Lung (tissue), 12 donors: ENCODE data around the gene GNA15. TPM values are rescaled to one million over a fixed set of nuclear protein-coding genes. Genes with fewer than 3 reads are reported as not detected.
A peak's percentile ranks its signal among the peaks of the same experiment; 100 is the strongest.

Source experiments
- ATAC-seq: fragments of 200-7000 bp; cut with Tn5 transposase; one replicate; pipeline ENCODE4 v1.9.1; 2020; ENCODE audit warnings: moderate number of reproducible peaks; ENCODE audit not compliant: insufficient read depth, low FRiP score
- DNase-seq, 3 donors: peaks; one replicate each; pipeline ENCODE4 v3.0.0-alpha.2; 2013 to 2017
- H3K27ac ChIP-seq, 2 donors: one replicate each; pipeline ENCODE4 v1.5.1; 2013; ENCODE audit warnings: mild to moderate bottlenecking in 2 of 2, moderate library complexity in 2 of 2, control low read depth in 1 of 2, inconsistent platforms in 1 of 2, low read depth in 1 of 2, low read length in 1 of 2
- H3K27me3 ChIP-seq, 3 donors: one replicate each; pipeline ENCODE4 v1.5.1; 2013; ENCODE audit warnings: low read length in 2 of 3; ENCODE audit not compliant: control insufficient read depth in 3 of 3, insufficient read depth in 3 of 3
- H3K36me3 ChIP-seq, 4 donors: one replicate each; pipeline ENCODE4 v1.5.1; 2013; ENCODE audit warnings: low read length in 4 of 4, mild to moderate bottlenecking in 1 of 4, moderate library complexity in 1 of 4; ENCODE audit not compliant: control insufficient read depth in 4 of 4, insufficient read depth in 4 of 4
- H3K4me1 ChIP-seq, 5 donors: one replicate each; pipeline ENCODE4 v1.5.1; 2013; ENCODE audit warnings: low read length in 5 of 5, mild to moderate bottlenecking in 2 of 5, moderate library complexity in 1 of 5; ENCODE audit not compliant: control insufficient read depth in 5 of 5, insufficient read depth in 5 of 5
- H3K4me3 ChIP-seq: one replicate; pipeline ENCODE4 v1.5.1; 2013; ENCODE audit warnings: mild to moderate bottlenecking, control low read depth, moderate library complexity
- H3K9ac ChIP-seq, 2 donors: one replicate each; pipeline ENCODE4 v1.5.1; 2013; ENCODE audit warnings: low read length in 2 of 2, control low read depth in 1 of 2; ENCODE audit not compliant: insufficient read depth in 1 of 2
- H3K9me3 ChIP-seq, 4 donors: one replicate each; pipeline ENCODE4 v1.5.1; 2013; ENCODE audit warnings: low read length in 3 of 4, mild to moderate bottlenecking in 1 of 4, moderate library complexity in 1 of 4; ENCODE audit not compliant: control insufficient read depth in 4 of 4, insufficient read depth in 3 of 4
- WGBS, 2 donors: extraction: QIAGEN DNeasy Blood & Tissue Kit; methylation state at CpG; one replicate each; pipeline ENCODE4 v1.1.7; 2013; 5-methylcytosine and 5-hydroxymethylcytosine counted together
- polyA plus RNA-seq, 2 donors: library from polyadenylated mRNA; stranded (reverse); fragments of 200-250 nt; gene quantifications; one replicate each; pipeline ENCODE4 v1.2.1, GENCODE V29; 2013
- total RNA-seq, 2 donors: library from RNA; depleted of rRNA in 1 of 2; stranded (reverse); fragments of >200 nt in 1 of 2; gene quantifications; one replicate each; pipeline ENCODE4 v1.2.1, GENCODE V29; 2014 to 2021
- TF ChIP-seq, protein P1 (sequence below): IDR thresholded peaks from 2 replicates; pipeline ENCODE4 v1.5.1; 2012; ENCODE audit warnings: mild to moderate bottlenecking; ENCODE audit errors: control extremely low read depth, extremely low read depth
- donor health status: control.
- donor health status: control.
- donor health status: Bipolar disorder and iron deficiency.
- donor health status: healthy.
- donor health status: DM: yes; HTN: yes; CAD: no.

Gene GNA15
- total and polyA plus RNA-seq, 4 donors, result 18.6 to 65.4 (median 28.7) TPM

DNA sequence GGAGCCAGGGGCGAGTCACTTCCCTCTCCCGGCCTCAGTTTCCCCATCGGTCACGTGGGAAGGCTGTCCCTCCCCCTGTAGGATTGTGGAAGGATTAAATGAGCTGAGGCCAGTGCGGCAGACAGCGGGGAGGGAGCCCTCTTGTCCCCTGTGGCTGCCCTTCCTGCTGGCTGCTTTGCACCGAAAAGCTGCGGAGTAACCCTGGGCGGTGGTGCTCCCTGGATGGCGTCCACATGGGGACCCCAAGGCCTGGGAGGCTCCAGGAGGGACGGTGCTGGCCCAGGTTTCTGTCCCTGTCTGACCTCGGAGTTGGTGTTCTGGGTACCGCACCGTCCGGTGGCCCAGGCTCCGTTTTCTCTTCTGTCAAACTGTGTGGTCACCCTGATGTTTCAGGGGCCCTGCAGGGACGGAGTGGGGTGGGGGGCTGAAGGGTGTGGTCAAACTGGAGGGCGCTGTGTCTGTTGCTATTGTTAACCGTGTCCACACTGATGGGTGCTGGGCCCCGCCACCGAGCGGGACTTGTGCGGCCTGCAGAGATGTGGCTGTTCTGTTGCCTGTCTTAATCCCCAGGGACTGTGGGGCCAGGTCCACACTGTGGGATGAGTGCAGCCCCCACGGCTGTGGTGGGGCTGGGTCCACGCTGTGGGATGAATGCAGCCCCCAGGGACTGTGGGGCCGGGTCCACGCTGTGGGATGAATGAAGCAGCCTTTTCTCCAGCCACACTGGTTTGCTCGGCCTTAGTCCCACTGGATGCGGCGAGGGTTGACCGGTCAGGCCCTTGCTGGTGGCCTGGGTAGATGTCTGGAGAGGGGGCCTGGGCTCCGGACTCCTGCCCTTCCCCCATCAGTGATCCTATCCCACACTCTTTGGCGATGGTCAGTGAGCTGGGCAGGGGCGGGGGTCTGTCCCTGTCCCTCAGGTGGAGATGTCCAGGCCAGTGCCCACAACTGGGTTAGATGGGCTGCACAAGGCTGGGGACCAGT, 34.8 kb upstream of the GNA15 start:
- TF ChIP-seq, protein P1, sequence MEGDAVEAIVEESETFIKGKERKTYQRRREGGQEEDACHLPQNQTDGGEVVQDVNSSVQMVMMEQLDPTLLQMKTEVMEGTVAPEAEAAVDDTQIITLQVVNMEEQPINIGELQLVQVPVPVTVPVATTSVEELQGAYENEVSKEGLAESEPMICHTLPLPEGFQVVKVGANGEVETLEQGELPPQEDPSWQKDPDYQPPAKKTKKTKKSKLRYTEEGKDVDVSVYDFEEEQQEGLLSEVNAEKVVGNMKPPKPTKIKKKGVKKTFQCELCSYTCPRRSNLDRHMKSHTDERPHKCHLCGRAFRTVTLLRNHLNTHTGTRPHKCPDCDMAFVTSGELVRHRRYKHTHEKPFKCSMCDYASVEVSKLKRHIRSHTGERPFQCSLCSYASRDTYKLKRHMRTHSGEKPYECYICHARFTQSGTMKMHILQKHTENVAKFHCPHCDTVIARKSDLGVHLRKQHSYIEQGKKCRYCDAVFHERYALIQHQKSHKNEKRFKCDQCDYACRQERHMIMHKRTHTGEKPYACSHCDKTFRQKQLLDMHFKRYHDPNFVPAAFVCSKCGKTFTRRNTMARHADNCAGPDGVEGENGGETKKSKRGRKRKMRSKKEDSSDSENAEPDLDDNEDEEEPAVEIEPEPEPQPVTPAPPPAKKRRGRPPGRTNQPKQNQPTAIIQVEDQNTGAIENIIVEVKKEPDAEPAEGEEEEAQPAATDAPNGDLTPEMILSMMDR, result no peak
- H3K27ac ChIP-seq, result peak overlapping the region in 1 of 2 donors; percentile 82
- H3K27me3 ChIP-seq, result no peaks in the 10 kb centered on the region

DNA sequence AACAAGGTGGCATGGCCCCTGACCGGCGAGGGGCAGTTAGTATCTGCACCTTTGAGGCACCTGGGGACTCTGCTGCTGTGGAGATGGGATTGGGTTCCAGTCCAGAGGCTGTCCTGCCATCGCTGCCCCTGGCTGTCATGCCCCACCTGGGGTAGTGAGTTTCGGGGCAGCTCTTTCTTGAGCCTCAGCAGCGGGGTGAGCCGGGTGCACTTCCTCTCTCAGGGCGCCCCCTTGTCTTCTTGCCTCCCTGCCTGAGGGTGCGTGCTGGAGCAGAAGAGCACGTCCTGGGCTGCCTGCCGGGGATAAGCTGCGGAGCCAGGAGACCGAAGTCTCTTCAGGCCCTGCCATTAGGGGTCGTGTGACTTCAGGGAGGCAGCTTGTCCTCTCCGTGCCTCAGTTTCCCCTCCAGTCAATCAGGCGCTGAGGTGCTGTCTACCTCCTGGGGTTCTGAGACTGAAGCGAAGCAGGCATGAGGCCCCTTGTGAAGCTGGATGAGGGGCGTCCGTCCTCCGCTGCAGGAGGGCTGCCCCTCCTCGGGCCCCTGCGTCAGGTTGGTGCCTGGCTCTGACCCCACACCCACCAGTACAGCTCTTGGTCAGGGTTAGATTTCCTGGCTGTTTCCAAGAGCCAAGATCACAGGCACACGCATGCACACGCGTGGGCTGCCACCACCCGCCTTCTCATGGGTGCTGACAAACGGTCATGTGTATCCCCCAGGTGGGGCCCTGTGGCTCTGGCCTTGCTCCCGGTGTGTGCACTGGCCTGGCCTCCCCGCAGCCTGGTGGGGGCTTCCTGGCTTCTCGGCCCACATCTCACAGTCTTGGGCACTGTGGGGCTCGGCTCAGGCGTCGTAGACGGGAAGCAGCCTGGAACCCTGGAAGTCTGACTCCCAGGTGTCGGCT, 33.3 kb upstream of the GNA15 start:
- 91 to 94% methylated on average over 34 of the region's 34 CpGs for WGBS, 2 donors
- Histone ChIP-seq H3K4me3 (no peak overlapping the region), H3K9me3 (no peaks in the 10 kb centered on the region), H3K27me3 (no peaks in the 10 kb centered on the region), H3K9ac (no peak overlapping the region), H3K4me1 (peaks cover 4 to 42% (median 18%) of the 10 kb centered on the region in 5 donors), H3K27ac (peak overlapping the region in 1 of 2 donors; percentile 10), H3K36me3 (peaks cover 0 to 1% (median 0%) of the 10 kb centered on the region in 4 donors)
- DNase-seq, result no peak
- ATAC-seq, result no peak
- TF ChIP-seq, protein P1, result no peak

More for the DNA sequence above, 34.8 kb upstream of the GNA15 start:
- Histone ChIP-seq H3K4me1 (peaks cover 5 to 51% (median 33%) of the 10 kb centered on the region in 5 donors), H3K4me3 (no peak overlapping the region), H3K9me3 (no peaks in the 10 kb centered on the region), H3K36me3 (peaks cover 0 to 1% (median 0%) of the 10 kb centered on the region in 4 donors), H3K9ac (no peak overlapping the region)
- WGBS, 2 donors, result 76 to 86% methylated on average over 34 of the region's 34 CpGs
- ATAC-seq, result no peak
- no peak for DNase-seq

DNA sequence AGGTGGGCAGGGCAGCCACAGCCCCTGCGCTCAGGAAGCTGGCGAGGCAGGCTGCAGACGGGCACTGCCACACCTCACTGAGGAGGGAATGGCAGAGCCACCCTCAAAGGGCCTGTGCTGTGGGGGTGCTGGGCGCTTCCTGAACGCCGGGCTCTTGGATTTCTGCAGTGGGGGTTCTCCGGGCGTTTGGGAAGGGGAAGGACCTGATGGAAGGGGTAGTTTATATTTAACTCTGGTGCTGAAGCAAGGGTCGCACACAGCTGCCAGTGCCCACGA, 31.2 kb upstream of the GNA15 start:
- no peak for DNase-seq
- Histone ChIP-seq H3K9me3 (no peaks in the 10 kb centered on the region), H3K27ac (peak overlapping the region in 1 of 2 donors; percentile 52), H3K9ac (no peak overlapping the region), H3K4me1 (peaks cover 0 to 30% (median 0%) of the 10 kb centered on the region in 5 donors), H3K36me3 (peaks cover 0 to 1% (median 0%) of the 10 kb centered on the region in 4 donors), H3K27me3 (no peaks in the 10 kb centered on the region), H3K4me3 (no peak overlapping the region)
- ATAC-seq, result no peak
- TF ChIP-seq, protein P1, result no peak
- WGBS, 2 donors, result 65 to 71% methylated on average over 8 to 10 of the region's 10 CpGs
